Measurements from ENCODE around the gene NOL4L.

GRCh38 chr20:32539026-32539816, 45.9 kb downstream of the NOL4L start:
- TF ChIP-seq, protein P1, sequence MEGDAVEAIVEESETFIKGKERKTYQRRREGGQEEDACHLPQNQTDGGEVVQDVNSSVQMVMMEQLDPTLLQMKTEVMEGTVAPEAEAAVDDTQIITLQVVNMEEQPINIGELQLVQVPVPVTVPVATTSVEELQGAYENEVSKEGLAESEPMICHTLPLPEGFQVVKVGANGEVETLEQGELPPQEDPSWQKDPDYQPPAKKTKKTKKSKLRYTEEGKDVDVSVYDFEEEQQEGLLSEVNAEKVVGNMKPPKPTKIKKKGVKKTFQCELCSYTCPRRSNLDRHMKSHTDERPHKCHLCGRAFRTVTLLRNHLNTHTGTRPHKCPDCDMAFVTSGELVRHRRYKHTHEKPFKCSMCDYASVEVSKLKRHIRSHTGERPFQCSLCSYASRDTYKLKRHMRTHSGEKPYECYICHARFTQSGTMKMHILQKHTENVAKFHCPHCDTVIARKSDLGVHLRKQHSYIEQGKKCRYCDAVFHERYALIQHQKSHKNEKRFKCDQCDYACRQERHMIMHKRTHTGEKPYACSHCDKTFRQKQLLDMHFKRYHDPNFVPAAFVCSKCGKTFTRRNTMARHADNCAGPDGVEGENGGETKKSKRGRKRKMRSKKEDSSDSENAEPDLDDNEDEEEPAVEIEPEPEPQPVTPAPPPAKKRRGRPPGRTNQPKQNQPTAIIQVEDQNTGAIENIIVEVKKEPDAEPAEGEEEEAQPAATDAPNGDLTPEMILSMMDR (IDR thresholded peaks at IDR 0.05): no peak
- TF ChIP-seq POLR2AphosphoS5 (IDR thresholded peaks at IDR 0.05): no peak
- TF ChIP-seq EP300 (IDR thresholded peaks at IDR 0.05): no peak
- no peak for TF ChIP-seq POLR2A (IDR thresholded peaks at IDR 0.05)

Measured in suprapubic skin (tissue), 4 donors.